Stimulated activated naive CD4-positive, alpha-beta T cell (primary cell): ENCODE measurements around the gene PIK3C3.
"Not testable (repeated sequence)": the region's sequence is repeated elsewhere in the genome, so short reads cannot be mapped to it uniquely, and the experiment has no call there.

Experiments
- DNase-seq, 6 experiments: peaks; one replicate each; lab custom pipeline; 2025; lab: John Stamatoyannopoulos, UW

The PIK3C3 gene

GRCh38 chr18:42024131-42024530 lies 69.1 kb downstream of the PIK3C3 start:
- no peak for DNase-seq

- no peak for DNase-seq
Observed at GRCh38 chr18:42025491-42025890, 70.5 kb downstream of the PIK3C3 start.

- no peak for DNase-seq
Observed at GRCh38 chr18:42025974-42026625, 71.1 kb downstream of the PIK3C3 start.

GRCh38 chr18:42028247-42028832 lies 73.3 kb downstream of the PIK3C3 start:
- DNase-seq, result peak in 2 of 6 experiments; percentile 3 to 37

DNA sequence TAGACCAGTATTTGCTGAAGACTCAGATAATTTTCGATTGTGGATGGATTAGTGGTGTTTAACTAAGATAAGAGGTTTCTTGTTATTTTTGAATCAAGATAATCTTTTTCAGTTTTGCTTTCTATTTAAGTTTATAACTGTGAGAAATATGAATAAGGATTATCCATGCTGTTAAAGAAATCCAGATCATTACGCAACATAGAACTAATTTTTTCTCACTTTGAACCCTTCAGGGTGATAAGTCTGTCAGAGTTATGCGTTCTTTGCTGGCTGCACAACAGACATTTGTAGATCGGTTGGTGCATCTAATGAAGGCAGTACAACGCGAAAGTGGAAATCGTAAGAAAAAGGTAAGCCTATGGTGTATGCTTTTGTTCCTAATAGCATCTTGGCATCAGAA lies 74.1 kb downstream of the PIK3C3 start:
- no peak for DNase-seq

DNA sequence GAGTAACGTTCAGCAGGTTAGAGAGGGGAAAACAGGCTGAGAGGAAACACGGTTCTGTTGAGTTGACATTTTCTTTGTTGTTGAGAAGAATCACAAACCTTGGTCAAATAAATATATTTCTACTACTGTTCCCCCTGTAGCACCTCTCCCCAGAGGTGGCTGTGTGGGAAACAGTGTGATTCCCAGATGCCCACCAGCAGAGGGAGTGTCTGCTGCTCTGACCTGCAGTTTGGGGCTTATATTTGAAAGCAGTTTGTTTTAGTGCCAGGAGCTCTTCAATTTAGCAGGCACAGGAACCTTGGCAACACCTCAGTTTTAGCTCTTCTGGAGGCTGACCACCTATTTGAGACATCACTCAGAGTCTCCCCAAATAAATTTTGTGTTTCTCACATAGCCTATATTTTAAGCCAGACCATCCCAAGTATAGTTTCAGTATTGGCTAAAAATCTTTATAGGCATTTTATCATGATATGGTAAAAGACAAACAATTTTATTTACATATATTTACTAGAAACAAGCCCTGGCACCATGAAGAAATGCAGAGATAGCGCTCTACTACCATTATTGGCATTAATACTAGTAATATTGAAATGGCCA lies 75.7 kb downstream of the PIK3C3 start:
- DNase-seq, result no peak

- no peak for DNase-seq
Observed at GRCh38 chr18:42032447-42032846, 77.4 kb downstream of the PIK3C3 start.

- no peak for DNase-seq
Observed at GRCh38 chr18:42033137-42033810, 78.2 kb downstream of the PIK3C3 start.

DNA sequence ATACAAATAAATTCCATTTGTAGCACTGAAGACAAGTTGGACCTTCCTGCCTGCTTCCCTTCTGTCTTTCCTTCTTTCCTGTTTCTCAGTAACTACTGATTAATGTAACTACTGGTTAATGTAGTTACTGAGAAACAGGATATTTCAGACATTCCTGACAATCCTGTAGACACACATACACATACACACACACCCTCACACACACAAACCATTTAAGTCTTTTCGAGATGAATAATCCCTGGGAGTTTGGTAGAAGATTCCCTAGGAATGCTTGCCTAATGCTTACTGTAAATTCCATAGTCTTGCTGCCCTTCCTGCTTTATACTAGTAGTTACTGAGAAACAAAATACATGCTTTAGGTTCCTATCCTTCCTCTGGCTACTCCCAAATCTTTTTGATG lies 83.9 kb downstream of the PIK3C3 start:
- DNase-seq, result no peak

DNA sequence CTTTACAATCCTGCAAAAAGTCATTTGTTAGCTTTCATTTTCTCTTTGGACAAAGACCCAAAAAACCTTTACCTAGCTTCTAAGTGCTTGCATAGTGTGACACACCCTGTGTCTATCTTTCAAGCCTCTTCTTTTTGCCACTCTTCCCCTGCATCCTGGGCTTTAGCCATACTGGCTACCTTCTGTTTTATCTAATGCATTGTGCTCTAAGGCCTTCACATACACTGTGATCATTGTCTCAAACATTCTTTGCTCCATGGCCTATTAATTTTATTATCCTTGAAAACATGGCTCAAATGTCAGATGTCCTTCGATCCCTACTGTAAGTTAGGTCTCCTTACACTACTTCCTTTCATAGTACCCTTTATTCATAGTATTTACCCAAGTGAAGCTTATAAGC lies 84.4 kb downstream of the PIK3C3 start:
- DNase-seq, result no peak

GRCh38 chr18:42041793-42042192 lies 86.8 kb downstream of the PIK3C3 start:
- DNase-seq, result no peak

DNA sequence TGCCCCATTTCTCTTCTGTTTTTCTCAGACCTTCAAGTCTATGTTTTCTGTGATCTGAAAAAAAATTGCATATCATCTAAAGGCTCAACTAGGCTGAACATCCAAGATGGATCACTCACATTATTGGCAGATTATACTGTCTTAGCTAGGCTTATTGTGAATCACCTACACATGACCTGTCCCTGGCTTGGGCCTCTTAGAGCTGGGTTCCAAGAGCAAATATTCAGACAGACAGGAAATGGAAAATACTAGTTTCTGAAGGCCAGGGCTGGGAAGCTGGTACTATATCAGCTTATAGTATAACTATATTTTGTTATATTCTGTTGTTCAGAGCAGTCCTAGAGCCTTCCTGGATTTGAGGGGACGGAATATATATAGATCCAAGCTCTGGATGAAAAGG lies 90.3 kb downstream of the PIK3C3 start:
- no peak for DNase-seq

GRCh38 chr18:42047721-42048120 lies 92.7 kb downstream of the PIK3C3 start:
- DNase-seq, result no peak

GRCh38 chr18:42048158-42048557 lies 93.1 kb downstream of the PIK3C3 start:
- no peak for DNase-seq

- DNase-seq, result not testable (repeated sequence)
Observed at GRCh38 chr18:42049536-42049935, 94.5 kb downstream of the PIK3C3 start.

GRCh38 chr18:42051411-42051810 lies 96.4 kb downstream of the PIK3C3 start:
- no peak for DNase-seq

DNA sequence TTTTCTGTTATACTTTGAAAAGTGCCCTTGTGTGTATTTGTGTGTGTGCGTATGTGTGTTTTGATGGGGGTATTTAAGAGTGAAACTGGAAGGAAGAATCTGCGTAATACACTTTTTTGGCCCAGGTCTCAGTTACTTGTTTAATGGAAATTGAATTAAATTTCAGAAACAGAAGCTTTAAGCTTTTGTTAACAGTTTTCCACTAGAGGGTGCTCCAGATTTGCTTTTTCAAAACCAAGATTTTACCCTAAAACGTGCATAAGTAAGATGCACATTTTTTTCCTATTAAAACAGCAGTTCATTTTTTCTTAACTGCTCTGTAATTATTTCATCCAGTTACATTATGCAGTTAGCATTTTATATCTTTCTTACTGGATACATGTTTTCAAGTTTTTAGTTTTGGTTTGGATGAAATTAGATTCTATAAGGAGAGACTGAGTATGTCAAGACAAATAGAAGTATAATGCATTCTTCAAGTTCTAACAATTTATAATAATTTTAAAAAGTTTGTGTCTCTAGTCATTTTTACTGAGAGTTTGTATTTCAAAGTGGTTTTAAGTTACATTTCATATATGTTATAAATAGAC lies 97.2 kb downstream of the PIK3C3 start:
- DNase-seq, result no peak

- DNase-seq, result peak; percentile 3 to 51 (median 29)
Observed at GRCh38 chr18:42053188-42053781, 98.3 kb downstream of the PIK3C3 start.

DNA sequence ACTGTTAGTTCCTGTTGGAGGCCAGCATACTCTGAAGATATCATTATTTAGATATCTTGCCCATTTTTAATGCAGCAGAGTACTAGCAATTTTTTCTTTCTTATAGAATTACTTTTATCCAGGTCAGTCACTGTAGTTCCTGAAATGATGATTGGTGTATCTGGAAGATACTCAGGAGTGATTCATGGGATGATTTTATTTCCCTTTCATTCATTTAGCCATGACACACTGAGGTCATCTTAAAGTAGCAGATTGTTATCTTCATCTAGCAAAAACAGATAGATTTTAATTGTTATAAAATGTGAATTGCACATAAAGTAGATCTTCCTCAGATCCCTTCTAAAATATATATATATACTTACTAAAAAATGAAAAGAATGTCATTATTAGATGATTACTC lies 109.1 kb downstream of the PIK3C3 start:
- DNase-seq, result no peak

- no peak for DNase-seq
Observed at GRCh38 chr18:42067518-42067917, 112.5 kb downstream of the PIK3C3 start.

DNA sequence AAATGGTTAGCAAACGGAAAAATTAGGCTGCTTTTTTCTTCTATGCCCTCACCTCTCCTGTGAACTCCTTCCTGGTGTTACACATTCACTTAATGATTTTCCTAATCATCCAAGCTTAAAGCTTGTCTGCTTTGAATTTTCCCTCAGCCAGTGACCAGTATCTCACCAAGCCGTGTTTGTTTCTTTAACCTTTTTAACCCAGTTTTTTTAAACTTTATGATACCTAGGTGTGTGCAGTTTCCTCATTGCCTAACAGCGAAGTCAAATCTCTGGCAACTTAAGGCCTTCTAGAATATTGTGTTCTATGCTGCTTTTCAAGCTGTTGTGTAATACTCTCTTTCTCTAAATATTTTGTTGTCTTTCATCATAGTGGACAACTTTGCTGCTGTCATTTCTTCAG lies 113.0 kb downstream of the PIK3C3 start:
- DNase-seq, result no peak

GRCh38 chr18:42069036-42069435 lies 114.0 kb downstream of the PIK3C3 start:
- no peak for DNase-seq
